NB4 (cell line): Measurements from ENCODE around the gene GALNTL6.

Source experiments
- MAX ChIP-seq: IDR thresholded peaks from 2 replicates; pipeline ENCODE4 v1.6.1; 2011; ENCODE audit warnings: low read depth, low read length
- POLR2A ChIP-seq: IDR thresholded peaks from 2 replicates; pipeline ENCODE4 v1.6.1; 2011; ENCODE audit warnings: mild to moderate bottlenecking; ENCODE audit not compliant: insufficient read length; ENCODE audit errors: extremely low read depth

GRCh38 chr4:172555725-172556124, 742.5 kb downstream of the GALNTL6 start:
- no peak for TF ChIP-seq MAX
- no peak for TF ChIP-seq POLR2A
